DND-41 (cell line): Measurements from ENCODE around the gene SSR1.

Source experiments
- ATAC-seq: fragments of 200-7000 bp; cut with Tn5 transposase; 3 replicates; pipeline ENCODE4 v1.9.1; 2021; ENCODE audit warnings: low read depth; ENCODE audit not compliant: insufficient read depth
- DNase-seq: peaks from one replicate; pipeline ENCODE4 v3.0.0-alpha.2; 2020
- H2AFZ ChIP-seq: 2 replicates; pipeline ENCODE4 v1.6.0; 2012; ENCODE audit warnings: low read depth, low read length
- H3K27ac ChIP-seq: 2 replicates; pipeline ENCODE4 v1.5.1; 2012; ENCODE audit warnings: low read length, inconsistent platforms
- H3K27me3 ChIP-seq: fragments of 200-600 bp; sonication (generic); 2 replicates; pipeline ENCODE4 v1.6.0; 2012; ENCODE audit warnings: low read length, mild to moderate bottlenecking, inconsistent platforms; ENCODE audit not compliant: insufficient read depth, poor library complexity
- H3K36me3 ChIP-seq: 2 replicates; pipeline ENCODE4 v1.5.1; 2012; ENCODE audit warnings: low read length, inconsistent platforms; ENCODE audit not compliant: insufficient read depth
- H3K4me1 ChIP-seq: 2 replicates; pipeline ENCODE4 v1.5.1; 2012; ENCODE audit warnings: mild to moderate bottlenecking, low read length; ENCODE audit not compliant: insufficient read depth
- H3K4me2 ChIP-seq: 2 replicates; pipeline ENCODE4 v1.6.0; 2012; ENCODE audit warnings: mild to moderate bottlenecking, moderate library complexity, low read length, inconsistent platforms; ENCODE audit not compliant: insufficient read depth
- H3K4me3 ChIP-seq, 2 experiments: fragments of 200-600 bp in 1 of 2; shearing (Covaris generic) in 1 of 2; 2 replicates each; pipeline ENCODE4 v1.5.1; 2012 to 2016; ENCODE audit warnings: inconsistent platforms in 2 of 2, low read length in 2 of 2, mild to moderate bottlenecking in 2 of 2, low read depth in 1 of 2, moderate library complexity in 1 of 2
- H3K79me2 ChIP-seq: 2 replicates; pipeline ENCODE4 v1.6.0; 2012; ENCODE audit warnings: low read length, inconsistent platforms; ENCODE audit not compliant: insufficient read depth
- H3K9ac ChIP-seq: 2 replicates; pipeline ENCODE4 v1.6.0; 2012; ENCODE audit warnings: low read depth, mild to moderate bottlenecking, inconsistent platforms, low read length, moderate library complexity
- H3K9me3 ChIP-seq: 2 replicates; pipeline ENCODE4 v1.5.1; 2012; ENCODE audit warnings: low read length, moderate library complexity, mild to moderate bottlenecking, inconsistent platforms; ENCODE audit not compliant: insufficient read depth, severe bottlenecking
- H4K20me1 ChIP-seq: 2 replicates; pipeline ENCODE4 v1.6.0; 2012; ENCODE audit warnings: low read length; ENCODE audit not compliant: insufficient read depth
- EZH2 ChIP-seq: IDR thresholded peaks from 3 replicates; pipeline ENCODE4 v1.6.1; 2012; ENCODE audit warnings: borderline replicate concordance, low read depth, mild to moderate bottlenecking, moderate library complexity, low read length, inconsistent platforms; ENCODE audit not compliant: severe bottlenecking
- TF ChIP-seq, protein P1 (sequence below): IDR thresholded peaks from 2 replicates; pipeline ENCODE4 v1.5.1; 2012; ENCODE audit warnings: borderline replicate concordance, low read length, moderate library complexity, mild to moderate bottlenecking; ENCODE audit not compliant: poor library complexity, severe bottlenecking; ENCODE audit errors: extremely low read depth

Gene SSR1

DNA sequence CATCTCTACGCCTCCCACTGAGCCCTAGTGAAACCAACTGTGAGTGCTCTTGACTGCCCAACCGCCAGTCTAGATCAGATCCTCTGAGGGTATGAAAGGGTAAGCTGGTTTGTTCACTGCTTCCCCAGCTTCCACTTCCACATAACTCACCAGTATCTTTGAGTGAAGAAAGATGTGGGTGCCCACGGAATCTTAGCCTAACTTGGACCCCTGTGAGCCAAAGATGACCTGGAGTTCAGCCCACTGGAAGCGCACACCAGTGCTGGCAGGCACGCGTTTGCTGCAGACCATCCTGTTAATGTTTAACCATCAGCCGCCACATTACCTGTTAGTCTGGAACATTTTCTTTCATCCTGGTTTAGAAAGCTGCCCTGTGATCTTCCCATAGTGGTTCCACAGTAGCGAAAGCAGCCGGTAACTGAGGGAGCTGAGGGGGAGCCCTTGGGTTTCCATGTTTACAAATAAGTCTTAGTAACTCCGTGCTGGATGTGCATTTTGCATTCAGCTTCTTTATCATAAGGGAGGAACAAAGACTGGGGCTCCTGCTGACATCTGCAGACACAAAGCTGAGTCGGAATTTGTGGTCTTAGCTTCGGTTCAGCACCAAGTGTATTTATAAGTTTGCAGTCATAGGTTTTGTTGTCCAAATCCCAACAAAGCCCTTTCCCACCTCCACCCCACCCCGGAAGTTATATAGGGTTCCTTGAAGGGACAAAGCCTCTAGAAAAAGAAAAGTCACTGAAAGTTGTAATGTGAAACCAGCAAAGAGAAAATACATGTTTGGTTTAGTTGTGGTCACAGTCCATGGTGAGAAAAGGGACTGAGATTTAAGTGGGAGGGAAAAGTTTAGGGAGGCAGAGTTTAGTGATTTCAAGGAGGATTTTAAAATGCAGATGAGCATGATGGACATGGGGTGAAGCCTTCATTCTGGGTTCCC is 71.0 kb downstream of the SSR1 start:
- H3K4me3 ChIP-seq = no peak overlapping the region
- H3K9me3 ChIP-seq = no peaks in the 10 kb centered on the region
- ATAC-seq (no peak), DNase-seq (no peak)
- H3K79me2 ChIP-seq = no peaks in the 10 kb centered on the region
- H3K4me1 ChIP-seq = no peaks in the 10 kb centered on the region
- no peak overlapping the region for H3K9ac ChIP-seq
- no peak overlapping the region for H3K4me2 ChIP-seq
- H3K36me3 ChIP-seq = peaks cover 65% of the 10 kb centered on the region
- no peak for TF ChIP-seq EZH2
- TF ChIP-seq, protein P1, sequence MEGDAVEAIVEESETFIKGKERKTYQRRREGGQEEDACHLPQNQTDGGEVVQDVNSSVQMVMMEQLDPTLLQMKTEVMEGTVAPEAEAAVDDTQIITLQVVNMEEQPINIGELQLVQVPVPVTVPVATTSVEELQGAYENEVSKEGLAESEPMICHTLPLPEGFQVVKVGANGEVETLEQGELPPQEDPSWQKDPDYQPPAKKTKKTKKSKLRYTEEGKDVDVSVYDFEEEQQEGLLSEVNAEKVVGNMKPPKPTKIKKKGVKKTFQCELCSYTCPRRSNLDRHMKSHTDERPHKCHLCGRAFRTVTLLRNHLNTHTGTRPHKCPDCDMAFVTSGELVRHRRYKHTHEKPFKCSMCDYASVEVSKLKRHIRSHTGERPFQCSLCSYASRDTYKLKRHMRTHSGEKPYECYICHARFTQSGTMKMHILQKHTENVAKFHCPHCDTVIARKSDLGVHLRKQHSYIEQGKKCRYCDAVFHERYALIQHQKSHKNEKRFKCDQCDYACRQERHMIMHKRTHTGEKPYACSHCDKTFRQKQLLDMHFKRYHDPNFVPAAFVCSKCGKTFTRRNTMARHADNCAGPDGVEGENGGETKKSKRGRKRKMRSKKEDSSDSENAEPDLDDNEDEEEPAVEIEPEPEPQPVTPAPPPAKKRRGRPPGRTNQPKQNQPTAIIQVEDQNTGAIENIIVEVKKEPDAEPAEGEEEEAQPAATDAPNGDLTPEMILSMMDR = no peak
- no peaks in the 10 kb centered on the region for H3K27me3 ChIP-seq
- H2AFZ ChIP-seq = no peak overlapping the region
- no peaks in the 10 kb centered on the region; the same call in 1 of the 2 replicates for H4K20me1 ChIP-seq
- no peak overlapping the region for H3K27ac ChIP-seq

DNA sequence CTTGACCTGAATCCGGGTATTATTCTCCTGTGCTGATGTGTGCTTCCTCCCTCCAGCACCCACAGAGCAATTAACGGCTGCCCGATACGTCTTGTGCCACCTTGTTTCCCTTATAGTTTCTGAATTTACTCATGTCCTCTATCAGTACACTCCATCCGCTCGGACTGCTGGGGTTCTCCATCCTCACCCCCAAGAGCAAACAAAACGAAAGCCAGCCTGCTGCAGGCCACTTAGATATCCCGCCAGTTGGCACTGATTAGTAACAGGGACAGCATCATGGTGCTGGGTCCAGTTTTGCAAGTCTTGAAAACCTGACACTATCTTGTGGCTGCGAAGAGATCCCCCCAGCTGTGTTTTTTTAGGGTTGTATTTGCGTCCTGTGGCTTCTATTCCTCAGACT is 71.8 kb downstream of the SSR1 start:
- no peaks in the 10 kb centered on the region for H3K4me1 ChIP-seq
- no peaks in the 10 kb centered on the region for H3K9me3 ChIP-seq
- TF ChIP-seq EZH2 = no peak
- TF ChIP-seq, protein P1 = no peak
- H3K79me2 ChIP-seq = no peaks in the 10 kb centered on the region
- no peak overlapping the region for H3K4me2 ChIP-seq
- H3K36me3 ChIP-seq = peaks cover 59% of the 10 kb centered on the region
- no peaks in the 10 kb centered on the region for H3K27me3 ChIP-seq
- ATAC-seq (no peak), DNase-seq (no peak)
- H3K27ac ChIP-seq = no peak overlapping the region
- H3K9ac ChIP-seq = no peak overlapping the region
- no peak overlapping the region for H2AFZ ChIP-seq
- H4K20me1 ChIP-seq = no peaks in the 10 kb centered on the region
- no peak overlapping the region for H3K4me3 ChIP-seq

DNA sequence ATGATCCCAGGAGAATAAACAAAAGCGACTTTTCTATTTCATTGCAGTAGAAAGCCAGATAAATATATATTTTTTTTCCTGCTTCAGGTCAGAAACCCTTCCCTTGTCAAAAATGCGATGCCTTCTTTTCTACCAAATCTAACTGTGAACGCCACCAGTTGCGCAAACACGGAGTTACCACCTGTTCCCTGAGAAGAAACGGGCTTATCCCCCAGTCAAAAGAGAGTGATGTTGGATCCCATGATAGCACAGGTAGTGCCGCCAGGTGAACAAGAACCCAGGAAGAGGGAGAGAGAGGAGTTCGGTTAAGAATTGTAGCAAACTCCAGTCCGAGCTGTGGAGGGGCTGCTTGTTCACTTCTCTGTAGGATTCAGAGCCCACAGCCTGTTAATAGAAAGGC is 72.6 kb downstream of the SSR1 start:
- Histone ChIP-seq H3K27ac (no peak overlapping the region), H4K20me1 (no peaks in the 10 kb centered on the region), H3K4me3 (no peak overlapping the region), H2AFZ (no peak overlapping the region), H3K4me1 (no peaks in the 10 kb centered on the region), H3K4me2 (no peak overlapping the region), H3K79me2 (no peaks in the 10 kb centered on the region), H3K9me3 (no peaks in the 10 kb centered on the region), H3K9ac (no peak overlapping the region), H3K27me3 (no peaks in the 10 kb centered on the region), H3K36me3 (peaks cover 59% of the 10 kb centered on the region)
- ATAC-seq = no peak
- TF ChIP-seq EZH2 = no peak
- TF ChIP-seq, protein P1 = no peak
- no peak for DNase-seq
